ENCODE data around the gene DGKK. TPM values are rescaled to one million over a fixed set of nuclear protein-coding genes. Genes with fewer than 3 reads are reported as not detected.

The DGKK gene
- total and polyA plus RNA-seq, 2 of the 13 experiments (the other 11 are each of a cell fraction or from before 2014, with no cell fraction given): 11.0 to 24.0 TPM

DNA sequence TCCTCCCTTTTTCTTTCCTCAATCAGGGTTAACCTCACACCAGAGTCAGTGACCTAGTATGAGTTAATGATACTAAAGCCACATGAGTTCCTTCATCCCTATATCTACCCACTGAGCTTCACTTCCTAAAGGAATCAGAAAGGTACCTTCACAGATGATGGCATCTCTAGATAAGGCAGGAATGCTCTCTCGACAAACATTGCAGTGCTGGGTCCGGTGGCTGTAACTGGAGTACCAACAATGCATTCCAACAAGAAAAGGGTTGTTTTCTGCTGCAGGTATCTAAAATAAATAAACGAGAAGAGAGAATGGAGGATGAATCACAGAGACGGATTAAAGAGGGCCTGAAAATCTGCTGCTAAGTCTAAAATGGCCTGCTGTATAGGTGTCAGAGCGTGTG, 66.7 kb downstream of the DGKK start:
- DNase-seq (ENCODE audit: low spot score) (no peak), FAIRE-seq (no peak), ATAC-seq (no peak)
- no peak overlapping the region for H3K4me3 ChIP-seq (replicated peaks in 1 of 3; ENCODE audit: insufficient read depth in 1 of 3, low read depth in 2 of 3, low read length in 3 of 3)
- H3K27ac ChIP-seq (ENCODE audit: extremely low read length, insufficient read depth, low read length): no peak overlapping the region
- no peaks in the 10 kb centered on the region for H4K20me1 ChIP-seq (ENCODE audit: insufficient read depth, low read length)
- no peak overlapping the region for H3K9ac ChIP-seq (ENCODE audit: insufficient read depth, low read depth, low read length)
- in situ Hi-C loops (cut with HindIII; ENCODE audit: extremely low pct_ligation_motif_present, low pct_unique_long_range_greater_than_20kb) (no loop called here), intact Hi-C loops (cut with micrococcal nuclease; ENCODE audit: unreplicated experiment) (loop anchor here (10.0 kb wide), 1 partner anchor 181 kb away; no protein-coding TSS in a partner anchor)
- whole genome bisulfite sequencing (ENCODE audit: low lambda C conversion rate): 84% methylated on average over 5 of the region's 5 CpGs
- TF ChIP-seq NCOA5 (CRISPR knock-in tag; IDR thresholded peaks at IDR 0.05) (no peak), JUND (CRISPR knock-in tag; IDR thresholded peaks at IDR 0.05) (no peak), RCOR2 (CRISPR knock-in tag; IDR thresholded peaks at IDR 0.05) (no peak), SRSF1 (optimal IDR thresholded peaks at IDR 0.05; ENCODE audit: low read depth, low read length) (no peak), HNRNPUL1 (IDR thresholded peaks at IDR 0.05; ENCODE audit: low read depth, low read length) (no peak), XRCC5 (optimal IDR thresholded peaks at IDR 0.05; ENCODE audit: low read length) (no peak), ZNF788 (CRISPR knock-in tag; IDR thresholded peaks at IDR 0.05; ENCODE audit: borderline replicate concordance) (no peak), ZFP41 (CRISPR knock-in tag; IDR thresholded peaks at IDR 0.05; ENCODE audit: borderline replicate concordance) (no peak), ZNF747 (CRISPR knock-in tag; IDR thresholded peaks at IDR 0.05; ENCODE audit: borderline replicate concordance) (no peak), TCF7L2 (IDR thresholded peaks at IDR 0.05; ENCODE audit: low read depth, low read length) (no peak), EP300 (IDR thresholded peaks at IDR 0.05; ENCODE audit: low read depth in 2 of 2, low read length in 2 of 2) (no peak), EP300 (CRISPR knock-in tag; IDR thresholded peaks at IDR 0.05; ENCODE audit: borderline replicate concordance) (no peak), SMARCE1 (IDR thresholded peaks at IDR 0.05; ENCODE audit: borderline replicate concordance) (no peak), SP2 (CRISPR knock-in tag; IDR thresholded peaks at IDR 0.05) (no peak), ZNF816 (CRISPR knock-in tag; IDR thresholded peaks at IDR 0.05; ENCODE audit: borderline replicate concordance) (no peak), ZNF792 (CRISPR knock-in tag; IDR thresholded peaks at IDR 0.05) (no peak), ZBTB8A (CRISPR knock-in tag; IDR thresholded peaks at IDR 0.05; ENCODE audit: borderline replicate concordance, low read depth) (no peak), NFIC (IDR thresholded peaks at IDR 0.05; ENCODE audit: low read length) (no peak), HDAC2 (CRISPR knock-in tag; IDR thresholded peaks at IDR 0.05) (no peak)
- TF ChIP-seq, protein P1, sequence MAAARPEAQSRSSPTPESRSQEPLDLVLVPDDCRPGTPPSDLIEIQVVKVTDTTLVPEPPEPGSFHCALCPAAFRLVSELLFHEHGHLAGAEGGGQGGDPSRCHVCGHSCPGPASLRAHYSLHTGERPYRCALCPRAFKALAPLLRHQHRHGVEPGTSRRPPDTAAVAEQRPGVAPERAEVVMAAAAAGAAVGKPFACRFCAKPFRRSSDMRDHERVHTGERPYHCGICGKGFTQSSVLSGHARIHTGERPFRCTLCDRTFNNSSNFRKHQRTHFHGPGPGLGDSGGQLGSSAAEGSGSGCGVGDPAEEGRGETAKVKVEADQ (CRISPR knock-in tag; IDR thresholded peaks at IDR 0.05; ENCODE audit: borderline replicate concordance): no peak
- TF ChIP-seq, protein P2, sequence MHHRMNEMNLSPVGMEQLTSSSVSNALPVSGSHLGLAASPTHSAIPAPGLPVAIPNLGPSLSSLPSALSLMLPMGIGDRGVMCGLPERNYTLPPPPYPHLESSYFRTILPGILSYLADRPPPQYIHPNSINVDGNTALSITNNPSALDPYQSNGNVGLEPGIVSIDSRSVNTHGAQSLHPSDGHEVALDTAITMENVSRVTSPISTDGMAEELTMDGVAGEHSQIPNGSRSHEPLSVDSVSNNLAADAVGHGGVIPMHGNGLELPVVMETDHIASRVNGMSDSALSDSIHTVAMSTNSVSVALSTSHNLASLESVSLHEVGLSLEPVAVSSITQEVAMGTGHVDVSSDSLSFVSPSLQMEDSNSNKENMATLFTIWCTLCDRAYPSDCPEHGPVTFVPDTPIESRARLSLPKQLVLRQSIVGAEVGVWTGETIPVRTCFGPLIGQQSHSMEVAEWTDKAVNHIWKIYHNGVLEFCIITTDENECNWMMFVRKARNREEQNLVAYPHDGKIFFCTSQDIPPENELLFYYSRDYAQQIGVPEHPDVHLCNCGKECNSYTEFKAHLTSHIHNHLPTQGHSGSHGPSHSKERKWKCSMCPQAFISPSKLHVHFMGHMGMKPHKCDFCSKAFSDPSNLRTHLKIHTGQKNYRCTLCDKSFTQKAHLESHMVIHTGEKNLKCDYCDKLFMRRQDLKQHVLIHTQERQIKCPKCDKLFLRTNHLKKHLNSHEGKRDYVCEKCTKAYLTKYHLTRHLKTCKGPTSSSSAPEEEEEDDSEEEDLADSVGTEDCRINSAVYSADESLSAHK (CRISPR knock-in tag; IDR thresholded peaks at IDR 0.05; ENCODE audit: borderline replicate concordance): no peak
- no TSS peak for BruUV-seq (replicated peaks)
- no peaks in the 10 kb centered on the region for H3K4me1 ChIP-seq (ENCODE audit: insufficient read depth, low read length)
- H3K36me3 ChIP-seq (replicated peaks in 1 of 2; ENCODE audit: control insufficient read depth in 1 of 2, insufficient read depth in 2 of 2, low read length in 2 of 2): peaks cover 5 to 32% of the 10 kb centered on the region in 2 experiments; a peak in 4 of 5 replicates
- ChIA-PET POLR2A (no interaction called here), CTCF (ENCODE audit: low intra/inter-chr PET ratio, low total read pairs) (no interaction called here)
- no peak overlapping the region for H3K4me2 ChIP-seq (ENCODE audit: low read depth, low read length)
- no peaks in the 10 kb centered on the region for H3K27me3 ChIP-seq (ENCODE audit: control insufficient read depth in 1 of 2, insufficient read depth in 2 of 2, low read length in 2 of 2)
- no peak overlapping the region for H2AFZ ChIP-seq (ENCODE audit: low read length)
- H3K79me2 ChIP-seq (ENCODE audit: insufficient read depth, low read length): no peaks in the 10 kb centered on the region
- H3K9me3 ChIP-seq (ENCODE audit: low read length): no peaks in the 10 kb centered on the region
